Vagina (tissue), 2 donors: ENCODE measurements around the gene GALNT9. TPM values are rescaled to one million over a fixed set of nuclear protein-coding genes. Genes with fewer than 3 reads are reported as not detected.

Experiments used
- DNase-seq, 2 donors: peaks; one replicate each; pipeline ENCODE4 v3.0.0-alpha.2; 2017; ENCODE audit errors: extremely low spot score in 2 of 2
- H3K27ac ChIP-seq: fragments of 200-600 bp; sonication (generic); one replicate; pipeline ENCODE4 v1.5.1; 2019
- H3K27me3 ChIP-seq: fragments of 200-600 bp; sonication (generic); one replicate; pipeline ENCODE4 v1.5.1; 2019
- H3K36me3 ChIP-seq, 2 donors: fragments of 200-600 bp; sonication (generic); one replicate each; pipeline ENCODE4 v1.5.1; 2017 to 2019
- H3K4me1 ChIP-seq: fragments of 200-600 bp; sonication (generic); one replicate; pipeline ENCODE4 v1.5.1; 2019
- H3K4me3 ChIP-seq, 2 donors: fragments of 200-600 bp; sonication (generic); 1 replicate in 1 of 2; 2 replicates in 1 of 2; pipeline ENCODE4 v1.5.1; 2016 to 2019
- H3K9me3 ChIP-seq: fragments of 200-600 bp; sonication (generic); one replicate; pipeline ENCODE4 v1.5.1; 2019
- POLR2A ChIP-seq, 2 donors: fragments of 450-650 bp; IDR thresholded peaks; one replicate each; pipeline ENCODE4 v1.6.1; 2017; ENCODE audit warnings: antibody characterized with exemption in 2 of 2, mild to moderate bottlenecking in 2 of 2, moderate library complexity in 2 of 2
- POLR2AphosphoS5 ChIP-seq, 2 donors: sonication (generic); formaldehyde crosslinking; IDR thresholded peaks; one replicate each; pipeline ENCODE4 v1.9.0; 2017; ENCODE audit warnings: antibody characterized with exemption in 2 of 2, mild to moderate bottlenecking in 2 of 2, low read depth in 1 of 2; ENCODE audit not compliant: insufficient read depth in 1 of 2
- intact Hi-C: fragments of 100-400 bp; cut with DNase I; formaldehyde crosslinking; loops from one replicate; pipeline ENCODE4 v1.15.1; 2023
- total RNA-seq: library from RNA; depleted of rRNA; stranded (reverse); fragments of >200 nt; gene quantifications from one replicate; pipeline ENCODE4 v1.2.3, GENCODE V29; 2016
- TF ChIP-seq, protein P1 (sequence below), 3 experiments: fragments of 450-650 bp in 2 of 3; fragments of 200-600 bp in 1 of 3; sonication (generic) in 1 of 3; IDR thresholded peaks; one replicate each; pipeline ENCODE4 v1.5.1; 2017 to 2019; ENCODE audit warnings: antibody characterized with exemption in 3 of 3, mild to moderate bottlenecking in 2 of 3, moderate library complexity in 2 of 3

GALNT9 gene
- total RNA-seq, 1 donor from 2014 or later: 1.5 TPM

DNA sequence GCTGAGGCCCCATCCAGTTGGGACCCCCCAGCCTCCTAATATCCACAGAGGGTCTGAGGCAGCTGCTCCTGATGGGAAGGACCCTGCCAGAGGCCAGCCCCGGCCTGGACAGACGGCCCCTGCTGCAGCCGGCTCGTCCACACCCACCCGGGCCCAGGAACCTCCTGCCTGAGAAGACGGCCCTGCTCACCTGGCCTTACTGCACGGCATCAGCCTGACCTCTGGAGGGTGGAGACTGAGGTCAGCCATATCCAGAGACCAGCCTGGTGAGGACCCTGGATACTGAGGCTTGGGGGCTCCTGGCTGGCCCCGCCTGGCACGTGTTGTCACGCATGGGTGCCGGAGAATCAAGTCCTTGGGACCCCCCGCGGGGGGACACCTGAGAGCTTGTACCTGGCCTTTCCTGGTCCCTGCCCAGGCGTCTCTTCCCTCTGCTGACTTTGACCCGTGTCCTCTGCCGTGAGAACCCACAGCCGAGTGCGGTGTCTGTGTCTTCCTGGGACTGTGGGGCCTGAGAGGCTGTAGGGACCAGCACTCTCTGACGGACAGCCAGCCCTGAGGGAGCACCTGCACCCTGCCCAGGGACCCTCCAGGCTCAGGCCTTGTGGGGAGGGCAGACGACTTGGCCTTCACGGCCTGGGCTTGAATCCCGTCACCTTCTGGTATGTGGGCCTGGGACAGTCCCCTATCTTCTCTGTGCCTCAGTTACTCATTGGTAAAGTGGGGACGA lies 127.8 kb downstream of the GALNT9 start:
- intact Hi-C loops: no loop called here
- DNase-seq: no peak
- H3K27ac ChIP-seq: no peak overlapping the region
- TF ChIP-seq, protein P1, sequence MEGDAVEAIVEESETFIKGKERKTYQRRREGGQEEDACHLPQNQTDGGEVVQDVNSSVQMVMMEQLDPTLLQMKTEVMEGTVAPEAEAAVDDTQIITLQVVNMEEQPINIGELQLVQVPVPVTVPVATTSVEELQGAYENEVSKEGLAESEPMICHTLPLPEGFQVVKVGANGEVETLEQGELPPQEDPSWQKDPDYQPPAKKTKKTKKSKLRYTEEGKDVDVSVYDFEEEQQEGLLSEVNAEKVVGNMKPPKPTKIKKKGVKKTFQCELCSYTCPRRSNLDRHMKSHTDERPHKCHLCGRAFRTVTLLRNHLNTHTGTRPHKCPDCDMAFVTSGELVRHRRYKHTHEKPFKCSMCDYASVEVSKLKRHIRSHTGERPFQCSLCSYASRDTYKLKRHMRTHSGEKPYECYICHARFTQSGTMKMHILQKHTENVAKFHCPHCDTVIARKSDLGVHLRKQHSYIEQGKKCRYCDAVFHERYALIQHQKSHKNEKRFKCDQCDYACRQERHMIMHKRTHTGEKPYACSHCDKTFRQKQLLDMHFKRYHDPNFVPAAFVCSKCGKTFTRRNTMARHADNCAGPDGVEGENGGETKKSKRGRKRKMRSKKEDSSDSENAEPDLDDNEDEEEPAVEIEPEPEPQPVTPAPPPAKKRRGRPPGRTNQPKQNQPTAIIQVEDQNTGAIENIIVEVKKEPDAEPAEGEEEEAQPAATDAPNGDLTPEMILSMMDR (IDR thresholded peaks at IDR 0.05): no peak
- TF ChIP-seq POLR2AphosphoS5 (IDR thresholded peaks at IDR 0.05; ENCODE audit: insufficient read depth in 1 of 2, low read depth in 1 of 2): no peak
- no peak for TF ChIP-seq POLR2A (IDR thresholded peaks at IDR 0.05)
- H3K9me3 ChIP-seq: no peaks in the 10 kb centered on the region
- H3K4me1 ChIP-seq: peaks cover 22% of the 10 kb centered on the region
- no peak overlapping the region for H3K4me3 ChIP-seq
- H3K36me3 ChIP-seq: no peaks in the 10 kb centered on the region
- peaks cover 5% of the 10 kb centered on the region for H3K27me3 ChIP-seq

DNA sequence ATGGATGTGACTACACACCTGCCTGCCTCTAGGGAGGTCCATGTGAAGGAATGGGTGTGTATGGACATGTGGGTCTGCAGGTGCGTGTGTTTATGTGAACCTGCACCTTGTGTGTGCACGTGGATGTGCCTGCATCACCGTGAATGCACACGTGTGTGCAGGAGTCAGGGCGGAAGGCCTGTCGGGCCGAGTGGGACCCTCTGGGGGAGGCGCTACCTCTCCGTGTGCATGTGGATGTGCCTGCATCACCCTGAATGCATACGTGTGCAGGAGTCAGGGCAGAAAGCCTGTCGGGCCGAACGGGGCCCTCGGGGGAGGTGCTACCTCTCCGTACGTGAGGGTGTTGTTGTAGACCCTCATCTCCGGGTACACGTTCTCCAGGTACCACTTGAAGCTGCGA lies 128.6 kb downstream of the GALNT9 start:
- Histone ChIP-seq H3K27me3 (peaks cover 2% of the 10 kb centered on the region), H3K9me3 (no peaks in the 10 kb centered on the region), H3K36me3 (no peaks in the 10 kb centered on the region), H3K27ac (no peak overlapping the region), H3K4me1 (peaks cover 18% of the 10 kb centered on the region), H3K4me3 (no peak overlapping the region)
- intact Hi-C loops: no loop called here
- no peak for DNase-seq
- no peak for TF ChIP-seq POLR2AphosphoS5 (IDR thresholded peaks at IDR 0.05; ENCODE audit: insufficient read depth in 1 of 2, low read depth in 1 of 2)
- TF ChIP-seq, protein P1 (IDR thresholded peaks at IDR 0.05): no peak

DNA sequence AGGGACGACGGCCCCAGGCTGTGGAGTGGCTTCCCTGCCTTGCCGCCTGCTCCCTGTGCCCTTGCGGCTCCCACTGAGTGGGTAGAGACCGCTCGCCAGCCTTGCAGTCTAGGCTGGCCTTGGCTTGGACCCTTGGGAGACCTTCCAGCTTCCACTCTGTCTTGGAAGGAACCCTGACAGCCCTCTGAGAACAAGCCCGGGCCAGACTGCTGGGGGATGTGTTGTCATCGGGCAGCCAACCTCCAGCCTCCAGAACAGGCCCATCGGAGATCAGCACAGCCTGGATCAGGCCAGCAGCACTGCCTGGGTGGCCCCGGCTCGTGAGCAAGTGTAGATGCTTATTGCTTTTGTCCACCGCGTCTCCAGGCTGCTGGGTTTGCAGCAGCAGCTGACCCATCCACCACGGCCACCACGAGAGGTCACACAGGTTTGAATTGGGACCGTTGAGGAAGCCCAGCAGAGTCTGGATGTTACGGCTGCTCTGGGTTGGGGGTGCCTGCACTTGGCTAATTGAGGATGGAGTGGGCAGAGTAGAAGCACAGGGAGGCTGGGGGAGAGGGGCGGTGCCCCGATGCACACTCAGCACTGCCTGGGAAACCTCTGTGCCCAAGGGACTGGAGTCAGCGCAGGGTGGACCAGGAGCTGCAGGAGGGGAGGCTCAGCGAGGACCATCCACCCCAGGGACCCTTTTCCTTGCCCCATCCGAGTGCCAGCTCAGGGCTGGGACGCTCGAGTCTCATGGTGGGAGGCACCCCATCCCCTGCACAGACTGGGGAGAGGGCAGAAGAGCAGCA lies 129.7 kb downstream of the GALNT9 start:
- H3K36me3 ChIP-seq: no peaks in the 10 kb centered on the region
- no peaks in the 10 kb centered on the region for H3K27me3 ChIP-seq
- TF ChIP-seq, protein P1 (IDR thresholded peaks at IDR 0.05): no peak
- TF ChIP-seq POLR2AphosphoS5 (IDR thresholded peaks at IDR 0.05; ENCODE audit: insufficient read depth in 1 of 2, low read depth in 1 of 2) (no peak), POLR2A (IDR thresholded peaks at IDR 0.05) (no peak)
- DNase-seq: no peak
- H3K9me3 ChIP-seq: no peaks in the 10 kb centered on the region
- H3K4me1 ChIP-seq: peaks cover 7% of the 10 kb centered on the region
- intact Hi-C loops: no loop called here
- H3K27ac ChIP-seq: no peak overlapping the region
- no peak overlapping the region for H3K4me3 ChIP-seq

DNA sequence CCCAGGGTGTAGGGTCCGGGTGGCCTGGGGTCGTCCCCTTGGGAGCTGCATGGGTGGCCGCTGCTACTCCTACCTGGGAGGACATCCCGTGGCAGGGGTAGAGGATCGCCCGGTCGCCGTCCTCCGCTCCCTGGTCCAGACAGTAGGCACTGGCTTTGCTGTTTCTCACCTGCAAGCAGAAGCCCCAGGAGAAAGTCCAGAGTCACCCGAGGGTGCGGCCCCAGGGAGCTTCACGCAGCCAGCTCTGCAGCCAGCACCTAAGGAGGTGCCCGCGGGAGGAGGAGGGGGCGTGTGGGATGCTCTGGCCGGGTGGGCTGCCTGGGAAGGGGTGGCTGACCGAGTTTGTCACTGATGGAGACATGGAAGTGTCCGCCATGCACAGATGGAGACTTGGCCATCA lies 130.3 kb downstream of the GALNT9 start:
- Histone ChIP-seq H3K9me3 (no peaks in the 10 kb centered on the region), H3K27me3 (no peaks in the 10 kb centered on the region), H3K4me3 (no peak overlapping the region), H3K4me1 (peaks cover 1% of the 10 kb centered on the region), H3K36me3 (no peaks in the 10 kb centered on the region), H3K27ac (no peak overlapping the region)
- intact Hi-C loops: no loop called here
- no peak for DNase-seq
- TF ChIP-seq, protein P1 (IDR thresholded peaks at IDR 0.05): no peak
- TF ChIP-seq POLR2A (IDR thresholded peaks at IDR 0.05): no peak
- no peak for TF ChIP-seq POLR2AphosphoS5 (IDR thresholded peaks at IDR 0.05; ENCODE audit: insufficient read depth in 1 of 2, low read depth in 1 of 2)
